NT2/D1 (cell line): ENCODE measurements around the gene IL12B.

Experiments used
- DNase-seq: peaks from one replicate; pipeline ENCODE4 v3.0.0-alpha.2; 2011; ENCODE audit warnings: low read depth, low spot score
- H3K27me3 ChIP-seq: 2 replicates; pipeline ENCODE4 v1.6.0; 2011; ENCODE audit warnings: mild to moderate bottlenecking; ENCODE audit not compliant: insufficient read length, insufficient read depth
- H3K36me3 ChIP-seq: 2 replicates; pipeline ENCODE4 v1.6.1; 2011; ENCODE audit warnings: mild to moderate bottlenecking, low read length, mixed read lengths; ENCODE audit not compliant: insufficient read depth, insufficient read length
- H3K4me1 ChIP-seq: 2 replicates; pipeline ENCODE4 v1.5.1; 2011; ENCODE audit not compliant: insufficient read depth, insufficient read length
- H3K4me3 ChIP-seq: 2 replicates; pipeline ENCODE4 v1.5.1; 2011; ENCODE audit warnings: low read depth; ENCODE audit not compliant: insufficient read length
- H3K9ac ChIP-seq: 2 replicates; pipeline ENCODE4 v1.6.0; 2011; ENCODE audit warnings: low read depth; ENCODE audit not compliant: insufficient read length
- H3K9me3 ChIP-seq: 2 replicates; pipeline ENCODE4 v1.5.1; 2011; ENCODE audit warnings: mild to moderate bottlenecking, low read length; ENCODE audit not compliant: insufficient read depth
- SUZ12 ChIP-seq: IDR thresholded peaks from 2 replicates; pipeline ENCODE4 v1.6.1; 2011; ENCODE audit not compliant: insufficient read length, insufficient read depth; ENCODE audit errors: extremely low read depth
- YY1 ChIP-seq: IDR thresholded peaks from 2 replicates; pipeline ENCODE4 v1.6.1; 2011; ENCODE audit not compliant: insufficient read length, insufficient read depth
- ZNF274 ChIP-seq: IDR thresholded peaks from 2 replicates; pipeline ENCODE4 v1.6.1; 2011; ENCODE audit warnings: mild to moderate bottlenecking, low read depth, low read length

IL12B gene

GRCh38 chr5:159345861-159346260, 15.6 kb upstream of the IL12B start:
- no peaks in the 10 kb centered on the region for H3K27me3 ChIP-seq

GRCh38 chr5:159345336-159345735, 15.0 kb upstream of the IL12B start:
- no peak for TF ChIP-seq SUZ12
- no peak for TF ChIP-seq YY1
- no peak for TF ChIP-seq ZNF274
- no peak overlapping the region for H3K4me3 ChIP-seq
- no peaks in the 10 kb centered on the region for H3K27me3 ChIP-seq
- H3K4me1 ChIP-seq, result no peaks in the 10 kb centered on the region
- H3K9ac ChIP-seq, result no peak overlapping the region
- no peak for DNase-seq
- no peaks in the 10 kb centered on the region for H3K36me3 ChIP-seq
- H3K9me3 ChIP-seq, result 0 out of 2 replicates have a peak, but pooled peaks cover 5% of the 10 kb centered on the region

More at GRCh38 chr5:159345861-159346260, 15.6 kb upstream of the IL12B start:
- Histone ChIP-seq H3K9me3 (0 out of 2 replicates have a peak, but pooled peaks cover 5% of the 10 kb centered on the region), H3K4me1 (no peaks in the 10 kb centered on the region), H3K36me3 (no peaks in the 10 kb centered on the region), H3K9ac (no peak overlapping the region), H3K4me3 (no peak overlapping the region)
- TF ChIP-seq YY1 (no peak), ZNF274 (no peak), SUZ12 (no peak)
- no peak for DNase-seq

- no peaks in the 10 kb centered on the region for H3K27me3 ChIP-seq
- H3K9ac ChIP-seq, result no peak overlapping the region
- no peaks in the 10 kb centered on the region for H3K4me1 ChIP-seq
- 0 out of 2 replicates have a peak, but pooled peaks cover 5% of the 10 kb centered on the region for H3K9me3 ChIP-seq
- no peak overlapping the region for H3K4me3 ChIP-seq
- no peak for DNase-seq
- H3K36me3 ChIP-seq, result no peaks in the 10 kb centered on the region
- TF ChIP-seq YY1, result no peak
- no peak for TF ChIP-seq ZNF274
- TF ChIP-seq SUZ12, result no peak
These were observed 13.2 kb upstream of the IL12B start for GRCh38 chr5:159343295-159344094.

- DNase-seq, result no peak
- Histone ChIP-seq H3K4me1 (no peaks in the 10 kb centered on the region), H3K9ac (no peak overlapping the region), H3K9me3 (0 out of 2 replicates have a peak, but pooled peaks cover 5% of the 10 kb centered on the region), H3K36me3 (no peaks in the 10 kb centered on the region), H3K4me3 (no peak overlapping the region), H3K27me3 (no peaks in the 10 kb centered on the region)
- no peak for TF ChIP-seq YY1
These were observed 12.6 kb upstream of the IL12B start for GRCh38 chr5:159342840-159343239.

- no peak overlapping the region for H3K9ac ChIP-seq
- DNase-seq, result no peak
- H3K4me1 ChIP-seq, result no peaks in the 10 kb centered on the region
- H3K27me3 ChIP-seq, result no peaks in the 10 kb centered on the region
- TF ChIP-seq SUZ12 (no peak), YY1 (no peak)
- no peak overlapping the region for H3K4me3 ChIP-seq
- no peaks in the 10 kb centered on the region for H3K36me3 ChIP-seq
- H3K9me3 ChIP-seq, result 0 out of 2 replicates have a peak, but pooled peaks cover 5% of the 10 kb centered on the region
These were observed 11.6 kb upstream of the IL12B start for GRCh38 chr5:159341906-159342310.

GRCh38 chr5:159341145-159341544, 10.9 kb upstream of the IL12B start:
- Histone ChIP-seq H3K9ac (no peak overlapping the region), H3K9me3 (0 out of 2 replicates have a peak, but pooled peaks cover 5% of the 10 kb centered on the region), H3K4me1 (no peaks in the 10 kb centered on the region), H3K36me3 (no peaks in the 10 kb centered on the region), H3K4me3 (no peak overlapping the region), H3K27me3 (no peaks in the 10 kb centered on the region)
- DNase-seq, result no peak
- TF ChIP-seq YY1, result no peak
- no peak for TF ChIP-seq ZNF274
- TF ChIP-seq SUZ12, result no peak

- no peak for DNase-seq
- no peaks in the 10 kb centered on the region for H3K27me3 ChIP-seq
- no peak overlapping the region for H3K9ac ChIP-seq
- H3K4me1 ChIP-seq, result no peaks in the 10 kb centered on the region
- no peak overlapping the region for H3K4me3 ChIP-seq
- H3K36me3 ChIP-seq, result no peaks in the 10 kb centered on the region
- H3K9me3 ChIP-seq, result 0 out of 2 replicates have a peak, but pooled peaks cover 5% of the 10 kb centered on the region
- TF ChIP-seq SUZ12 (no peak), ZNF274 (no peak), YY1 (no peak)
These were observed 10.2 kb upstream of the IL12B start for GRCh38 chr5:159340511-159340910.
